ENCODE measurements around the gene CDH13. TPM values are rescaled to one million over a fixed set of nuclear protein-coding genes. Genes with fewer than 3 reads are reported as not detected.

The CDH13 gene
- total and polyA plus RNA-seq, 2 experiments from 2014 or later: 2.9 to 4.8 TPM

DNA sequence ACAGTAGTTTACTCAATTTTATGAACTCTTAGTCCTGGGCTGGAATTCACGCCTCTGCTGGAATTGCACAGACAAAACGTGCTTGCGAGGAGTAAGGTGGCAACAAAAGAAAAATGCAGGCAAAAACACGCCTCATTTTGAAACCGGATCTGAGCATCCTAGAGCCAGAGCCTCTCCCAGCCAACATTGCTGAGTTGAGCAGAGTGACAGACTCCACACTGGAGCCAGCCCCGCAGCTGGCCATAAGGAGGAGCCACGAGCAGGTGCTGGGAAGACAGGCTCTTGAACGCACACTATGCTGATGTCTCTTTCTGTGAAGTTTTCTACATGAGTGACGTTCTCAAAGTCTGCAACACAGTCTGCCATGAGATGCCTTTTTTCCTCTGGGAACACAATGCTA lies 1166.4 kb downstream of the CDH13 start:
- no peak for DNase-seq (ENCODE audit: low read depth in 1 of 2, low spot score in 1 of 2)
- TF ChIP-seq, protein P1, sequence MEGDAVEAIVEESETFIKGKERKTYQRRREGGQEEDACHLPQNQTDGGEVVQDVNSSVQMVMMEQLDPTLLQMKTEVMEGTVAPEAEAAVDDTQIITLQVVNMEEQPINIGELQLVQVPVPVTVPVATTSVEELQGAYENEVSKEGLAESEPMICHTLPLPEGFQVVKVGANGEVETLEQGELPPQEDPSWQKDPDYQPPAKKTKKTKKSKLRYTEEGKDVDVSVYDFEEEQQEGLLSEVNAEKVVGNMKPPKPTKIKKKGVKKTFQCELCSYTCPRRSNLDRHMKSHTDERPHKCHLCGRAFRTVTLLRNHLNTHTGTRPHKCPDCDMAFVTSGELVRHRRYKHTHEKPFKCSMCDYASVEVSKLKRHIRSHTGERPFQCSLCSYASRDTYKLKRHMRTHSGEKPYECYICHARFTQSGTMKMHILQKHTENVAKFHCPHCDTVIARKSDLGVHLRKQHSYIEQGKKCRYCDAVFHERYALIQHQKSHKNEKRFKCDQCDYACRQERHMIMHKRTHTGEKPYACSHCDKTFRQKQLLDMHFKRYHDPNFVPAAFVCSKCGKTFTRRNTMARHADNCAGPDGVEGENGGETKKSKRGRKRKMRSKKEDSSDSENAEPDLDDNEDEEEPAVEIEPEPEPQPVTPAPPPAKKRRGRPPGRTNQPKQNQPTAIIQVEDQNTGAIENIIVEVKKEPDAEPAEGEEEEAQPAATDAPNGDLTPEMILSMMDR (IDR thresholded peaks at IDR 0.05; ENCODE audit: low read depth, low read length): no peak
- Histone ChIP-seq H3K36me3 (no peaks in the 10 kb centered on the region), H3K4me3 (no peak overlapping the region), H3K27me3 (no peaks in the 10 kb centered on the region), H3K27ac (no peak overlapping the region), H3K4me1 (ENCODE audit: low read depth) (no peaks in the 10 kb centered on the region), H3K9me3 (ENCODE audit: low read depth) (no peaks in the 10 kb centered on the region)

DNA sequence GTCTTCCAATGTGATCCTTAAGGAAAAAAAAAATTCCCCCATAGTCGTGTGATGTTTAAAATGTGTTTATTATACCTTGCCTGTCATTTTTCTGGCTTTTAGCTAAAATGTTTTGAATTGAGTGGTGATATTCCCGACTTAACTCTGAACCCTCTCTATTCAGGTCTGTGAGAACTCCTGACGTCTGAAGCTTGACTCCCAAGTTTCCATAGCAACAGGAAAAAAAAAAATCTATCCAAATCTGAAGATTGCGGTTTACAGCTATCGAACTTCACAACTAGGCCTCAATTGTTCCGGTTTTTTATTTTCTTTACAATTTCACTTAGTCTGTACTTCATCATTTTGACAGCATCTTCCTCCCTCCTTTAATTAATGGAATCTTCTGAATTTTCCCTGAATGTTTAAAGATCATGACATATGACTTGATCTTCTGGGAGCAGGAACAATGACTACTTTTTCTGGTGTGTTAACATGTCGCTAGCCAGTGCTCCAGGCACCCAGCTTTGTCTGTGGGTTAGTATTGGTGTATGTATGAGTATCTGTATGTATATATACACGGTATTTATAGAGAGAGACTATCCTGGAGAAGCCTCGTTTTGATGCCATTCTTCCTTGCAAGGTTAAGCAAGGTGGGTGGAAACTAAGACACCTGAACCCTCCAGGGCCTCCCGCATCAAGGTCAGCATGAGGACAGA lies 1168.2 kb downstream of the CDH13 start:
- H3K4me1 ChIP-seq (ENCODE audit: low read depth): no peaks in the 10 kb centered on the region
- TF ChIP-seq, protein P1 (IDR thresholded peaks at IDR 0.05; ENCODE audit: low read depth, low read length): no peak
- DNase-seq (ENCODE audit: low read depth in 1 of 2, low spot score in 1 of 2): peak in 1 of 2 donors; percentile 23
- H3K4me3 ChIP-seq: no peak overlapping the region
- no peak overlapping the region for H3K27ac ChIP-seq
- no peaks in the 10 kb centered on the region for H3K27me3 ChIP-seq
- no peaks in the 10 kb centered on the region for H3K9me3 ChIP-seq (ENCODE audit: low read depth)
- H3K36me3 ChIP-seq: no peaks in the 10 kb centered on the region

DNA sequence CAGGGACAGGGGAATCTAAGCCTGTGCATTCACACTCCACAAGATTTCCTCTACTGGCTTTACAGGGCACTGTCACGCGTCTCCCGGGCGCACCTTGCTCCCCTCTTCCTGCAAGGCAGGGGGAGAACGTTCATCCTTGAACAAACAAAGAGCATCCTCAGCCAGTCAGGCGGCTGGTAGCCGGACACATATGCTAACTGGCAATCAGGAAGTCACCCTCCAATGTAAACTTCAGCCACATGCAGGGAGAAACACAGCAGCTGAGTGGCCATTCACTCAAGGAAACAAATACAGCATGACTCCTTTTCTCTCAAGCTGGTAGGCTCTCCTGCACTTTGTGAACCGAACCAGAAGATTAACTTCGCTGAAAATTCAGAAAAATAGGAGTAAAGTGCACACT lies 1170.2 kb downstream of the CDH13 start:
- TF ChIP-seq, protein P1 (IDR thresholded peaks at IDR 0.05; ENCODE audit: low read depth, low read length): no peak
- DNase-seq (ENCODE audit: low read depth in 1 of 2, low spot score in 1 of 2): no peak
- H3K27me3 ChIP-seq: no peaks in the 10 kb centered on the region
- no peaks in the 10 kb centered on the region for H3K4me1 ChIP-seq (ENCODE audit: low read depth)
- no peaks in the 10 kb centered on the region for H3K36me3 ChIP-seq
- no peaks in the 10 kb centered on the region for H3K9me3 ChIP-seq (ENCODE audit: low read depth)
- H3K27ac ChIP-seq: no peak overlapping the region
- no peak overlapping the region for H3K4me3 ChIP-seq

DNA sequence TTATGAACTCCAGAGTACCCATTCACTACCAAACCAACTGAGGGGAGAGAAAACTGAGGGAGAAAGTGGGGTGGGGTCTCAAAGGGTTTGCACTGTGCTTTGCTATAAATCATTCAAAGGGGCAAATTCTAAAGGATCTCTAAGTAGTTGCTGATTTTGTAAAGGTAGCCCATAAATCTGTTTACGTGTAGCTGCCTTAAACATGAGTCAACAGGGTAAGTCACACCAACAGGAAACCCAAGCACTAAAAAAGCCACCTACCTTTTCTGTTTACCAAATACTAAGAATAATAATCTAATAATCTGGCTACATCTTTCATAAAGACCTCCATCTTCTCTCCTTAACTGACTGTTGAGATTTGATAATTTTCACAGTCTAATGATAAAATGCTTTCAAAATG lies 1172.6 kb downstream of the CDH13 start:
- no peak for DNase-seq (ENCODE audit: low read depth in 1 of 2, low spot score in 1 of 2)
- no peaks in the 10 kb centered on the region for H3K36me3 ChIP-seq
- TF ChIP-seq, protein P1 (IDR thresholded peaks at IDR 0.05; ENCODE audit: low read depth, low read length): no peak
- no peaks in the 10 kb centered on the region for H3K9me3 ChIP-seq (ENCODE audit: low read depth)
- H3K27ac ChIP-seq: no peak overlapping the region
- H3K4me1 ChIP-seq (ENCODE audit: low read depth): no peaks in the 10 kb centered on the region
- H3K4me3 ChIP-seq: no peak overlapping the region
- no peaks in the 10 kb centered on the region for H3K27me3 ChIP-seq

DNA sequence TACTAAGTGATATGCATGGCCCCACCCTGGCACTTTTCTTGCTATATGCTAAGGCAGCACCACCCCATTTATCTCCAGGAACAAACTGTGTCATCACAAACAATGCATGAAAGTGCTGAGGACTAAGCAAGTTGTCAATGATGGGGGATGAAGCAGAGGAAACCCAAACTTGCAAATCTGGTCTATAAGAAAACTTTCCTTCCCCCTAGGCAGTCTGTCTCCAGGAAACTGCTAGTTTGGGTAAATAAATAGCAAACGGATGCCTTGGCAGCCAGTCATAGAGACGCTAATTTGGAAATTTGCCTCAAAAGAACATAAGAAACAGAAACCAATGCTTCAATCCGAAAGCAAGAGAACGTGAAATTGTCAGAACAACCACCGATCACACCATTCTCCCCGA lies 1175.4 kb downstream of the CDH13 start:
- H3K27me3 ChIP-seq: no peaks in the 10 kb centered on the region
- H3K4me3 ChIP-seq: no peak overlapping the region

More for the DNA sequence above, 1175.4 kb downstream of the CDH13 start:
- DNase-seq (ENCODE audit: low read depth in 1 of 2, low spot score in 1 of 2): peak in 1 of 2 donors; percentile 75
- TF ChIP-seq, protein P1 (IDR thresholded peaks at IDR 0.05; ENCODE audit: low read depth, low read length): no peak
- H3K4me1 ChIP-seq (ENCODE audit: low read depth): no peaks in the 10 kb centered on the region
- H3K27ac ChIP-seq: no peak overlapping the region
- no peaks in the 10 kb centered on the region for H3K36me3 ChIP-seq
- H3K9me3 ChIP-seq (ENCODE audit: low read depth): no peaks in the 10 kb centered on the region

Data from cardiac muscle cell (in vitro differentiated cells and primary cell).